ENCODE measurements around the gene MYLK. TPM values are rescaled to one million over a fixed set of nuclear protein-coding genes. Genes with fewer than 3 reads are reported as not detected.
"Not testable (repeated sequence)": the region's sequence is repeated elsewhere in the genome, so short reads cannot be mapped to it uniquely, and the experiment has no call there.

MYLK gene
- total RNA-seq, 1 experiment from 2014 or later: 23.0 TPM

DNA sequence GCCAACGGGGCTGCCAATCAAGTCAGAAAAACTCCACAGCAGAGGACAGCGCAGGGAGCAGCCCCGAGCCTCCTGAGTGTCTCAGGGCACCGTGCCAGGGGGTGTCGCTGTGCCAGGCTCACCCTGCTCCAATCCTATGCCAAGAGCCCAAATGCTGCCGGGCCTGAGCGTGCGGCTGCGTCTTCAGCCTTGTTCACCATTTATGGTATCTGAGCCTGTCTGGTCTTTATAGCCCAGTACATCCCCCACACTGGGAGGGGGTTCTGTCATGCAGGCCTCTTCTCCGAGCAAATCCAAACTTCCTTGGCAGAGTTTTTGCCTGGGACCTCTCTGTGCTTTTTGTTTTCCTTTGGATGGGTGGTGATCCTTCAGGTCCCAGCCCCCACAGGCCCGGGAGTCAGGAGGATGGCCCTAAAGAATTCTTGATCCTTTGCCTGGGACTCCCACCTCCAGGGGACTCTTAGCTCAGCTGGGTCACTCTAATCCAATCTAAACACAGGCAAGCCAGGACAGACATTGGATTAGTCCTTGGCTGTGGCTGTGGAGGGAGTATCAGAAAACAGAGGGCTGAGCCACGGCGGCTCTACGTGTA, 164.2 kb downstream of the MYLK start:
- ChIA-PET CTCF (no interaction called here), POLR2A (no interaction called here)
- H3K4me3 Mint-ChIP-seq (ENCODE audit: unreplicated experiment): no peak overlapping the region
- H3K9me3 Mint-ChIP-seq (ENCODE audit: unreplicated experiment): no peaks in the 10 kb centered on the region
- Histone ChIP-seq H3K27me3 (replicated peaks; ENCODE audit: control insufficient read depth, insufficient read depth, low read length) (no peaks in the 10 kb centered on the region), H3K36me3 (ENCODE audit: control insufficient read depth, insufficient read depth, low read length) (no peaks in the 10 kb centered on the region), H3K4me1 (no peaks in the 10 kb centered on the region), H3K4me3 (ENCODE audit: low read depth, low read length) (no peak overlapping the region), H3K9me3 (no peaks in the 10 kb centered on the region)
- H3K27ac Mint-ChIP-seq (ENCODE audit: unreplicated experiment): no peak overlapping the region
- intact Hi-C loops (cut with micrococcal nuclease; ENCODE audit: unreplicated experiment): loop anchor here (1.0 kb wide), 1 partner anchor 68 kb away; no protein-coding TSS in a partner anchor
- no TSS peak for BruUV-seq (replicated peaks)
- H3K36me3 Mint-ChIP-seq (ENCODE audit: insufficient read depth, unreplicated experiment): no peaks in the 10 kb centered on the region
- no peaks in the 10 kb centered on the region for H3K4me1 Mint-ChIP-seq (ENCODE audit: low read depth, unreplicated experiment)
- TF ChIP-seq, protein P1, sequence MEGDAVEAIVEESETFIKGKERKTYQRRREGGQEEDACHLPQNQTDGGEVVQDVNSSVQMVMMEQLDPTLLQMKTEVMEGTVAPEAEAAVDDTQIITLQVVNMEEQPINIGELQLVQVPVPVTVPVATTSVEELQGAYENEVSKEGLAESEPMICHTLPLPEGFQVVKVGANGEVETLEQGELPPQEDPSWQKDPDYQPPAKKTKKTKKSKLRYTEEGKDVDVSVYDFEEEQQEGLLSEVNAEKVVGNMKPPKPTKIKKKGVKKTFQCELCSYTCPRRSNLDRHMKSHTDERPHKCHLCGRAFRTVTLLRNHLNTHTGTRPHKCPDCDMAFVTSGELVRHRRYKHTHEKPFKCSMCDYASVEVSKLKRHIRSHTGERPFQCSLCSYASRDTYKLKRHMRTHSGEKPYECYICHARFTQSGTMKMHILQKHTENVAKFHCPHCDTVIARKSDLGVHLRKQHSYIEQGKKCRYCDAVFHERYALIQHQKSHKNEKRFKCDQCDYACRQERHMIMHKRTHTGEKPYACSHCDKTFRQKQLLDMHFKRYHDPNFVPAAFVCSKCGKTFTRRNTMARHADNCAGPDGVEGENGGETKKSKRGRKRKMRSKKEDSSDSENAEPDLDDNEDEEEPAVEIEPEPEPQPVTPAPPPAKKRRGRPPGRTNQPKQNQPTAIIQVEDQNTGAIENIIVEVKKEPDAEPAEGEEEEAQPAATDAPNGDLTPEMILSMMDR (IDR thresholded peaks at IDR 0.05; ENCODE audit: insufficient read depth in 1 of 2, low read depth in 1 of 2, low read length in 1 of 2, severe bottlenecking in 1 of 2, unreplicated experiment in 1 of 2): no peak
- DNase-seq: no peak
- H3K27me3 Mint-ChIP-seq (ENCODE audit: insufficient read depth, unreplicated experiment): no peaks in the 10 kb centered on the region

DNA sequence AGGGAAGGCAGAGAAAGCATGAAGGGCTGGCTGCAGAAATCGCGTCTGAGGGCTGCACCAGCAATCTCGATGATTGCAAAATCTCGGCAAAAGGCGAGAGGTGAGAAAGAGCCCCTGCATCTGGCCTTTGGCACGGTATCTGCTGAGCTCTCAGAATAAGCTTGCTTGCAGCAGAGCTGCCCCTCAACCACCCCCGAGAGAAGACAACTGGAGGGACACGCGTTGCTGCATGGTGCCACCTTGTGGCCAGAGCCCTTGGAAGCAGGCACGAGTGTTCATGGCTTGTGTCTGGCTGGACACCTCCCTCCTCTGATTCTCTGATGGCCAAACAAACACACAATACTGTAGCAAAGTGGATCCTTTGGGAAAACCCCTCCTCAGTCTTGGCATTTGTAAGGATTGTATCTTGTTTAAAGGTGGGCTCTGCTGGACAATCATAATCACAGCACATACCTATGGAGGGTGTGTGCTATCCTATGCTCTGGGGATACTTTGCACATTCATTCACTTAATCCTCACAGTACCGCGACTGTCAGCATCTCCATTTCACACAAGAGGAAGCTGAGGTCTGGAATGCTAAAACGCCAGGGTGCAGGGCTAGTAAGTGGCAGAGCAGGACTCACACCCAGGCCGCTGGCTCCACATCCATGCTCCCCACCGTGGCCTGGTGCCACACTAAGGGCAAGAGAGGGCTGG, 164.9 kb downstream of the MYLK start:
- H3K4me3 Mint-ChIP-seq (ENCODE audit: unreplicated experiment); H3K9me3 ChIP-seq; H3K36me3 ChIP-seq (ENCODE audit: control insufficient read depth, insufficient read depth, low read length); H3K27me3 Mint-ChIP-seq (ENCODE audit: insufficient read depth, unreplicated experiment); H3K27ac Mint-ChIP-seq (ENCODE audit: unreplicated experiment); H3K4me1 Mint-ChIP-seq (ENCODE audit: low read depth, unreplicated experiment); H3K4me1 ChIP-seq; POLR2A ChIA-PET; H3K36me3 Mint-ChIP-seq (ENCODE audit: insufficient read depth, unreplicated experiment); H3K27me3 ChIP-seq (replicated peaks; ENCODE audit: control insufficient read depth, insufficient read depth, low read length); BruUV-seq (replicated peaks); H3K9me3 Mint-ChIP-seq (ENCODE audit: unreplicated experiment); H3K4me3 ChIP-seq (ENCODE audit: low read depth, low read length): not testable (repeated sequence)
- intact Hi-C loops (cut with micrococcal nuclease; ENCODE audit: unreplicated experiment): loop anchor here (1.0 kb wide), 1 partner anchor 67 kb away; no protein-coding TSS in a partner anchor
- peak; percentile 74 to 79 for DNase-seq
- TF ChIP-seq, protein P1 (IDR thresholded peaks at IDR 0.05; ENCODE audit: insufficient read depth in 1 of 2, low read depth in 1 of 2, low read length in 1 of 2, severe bottlenecking in 1 of 2, unreplicated experiment in 1 of 2): peak; percentile 54 to 84
- CTCF ChIA-PET: interaction anchor here (1.0 to 1.1 kb wide), 2 partner anchors 66 to 67 kb away, joined by 5 to 9 read pairs; no protein-coding TSS in a partner anchor

DNA sequence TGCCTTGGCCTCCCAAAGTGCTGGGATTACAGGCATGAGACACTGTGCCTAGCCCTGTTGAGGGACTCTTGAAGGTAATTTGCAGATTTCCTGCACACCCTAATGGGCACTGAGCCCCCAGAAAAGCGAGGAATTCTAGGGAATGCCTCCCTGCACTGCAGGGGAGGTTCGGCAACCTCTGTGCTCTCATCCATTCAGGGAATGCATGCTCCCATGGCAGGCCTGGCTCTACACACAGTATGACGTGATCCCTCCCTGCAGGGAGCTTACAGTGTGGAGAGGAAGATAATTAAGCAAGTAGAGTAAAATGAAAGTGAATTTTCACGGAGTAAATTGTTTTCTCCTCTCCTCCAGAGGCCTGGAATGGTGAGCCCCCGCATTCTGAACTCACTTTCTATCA, 166.0 kb downstream of the MYLK start:
- H3K4me3 Mint-ChIP-seq (ENCODE audit: unreplicated experiment): no peak overlapping the region

DNA sequence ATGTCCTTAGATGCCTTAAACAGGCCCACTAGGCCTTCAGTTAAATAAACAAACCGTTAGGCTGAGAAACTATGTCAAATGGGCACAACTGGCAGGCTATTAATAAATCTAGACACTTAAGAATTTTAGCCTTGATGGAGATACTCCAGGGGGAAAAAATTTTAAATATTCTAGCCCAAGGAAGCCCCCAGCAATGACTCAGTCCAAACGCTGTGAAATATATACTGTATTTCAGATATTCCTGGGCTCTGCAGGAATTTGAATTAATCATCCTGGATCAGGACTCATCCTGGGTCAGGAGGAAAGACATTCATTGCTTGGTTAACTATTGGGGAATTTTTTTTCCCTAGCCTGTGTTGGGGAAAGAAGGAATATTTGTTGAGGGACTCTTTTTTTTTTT, 166.7 kb downstream of the MYLK start:
- H3K4me1 ChIP-seq; DNase-seq; CTCF ChIA-PET; H3K36me3 Mint-ChIP-seq (ENCODE audit: insufficient read depth, unreplicated experiment); H3K4me1 Mint-ChIP-seq (ENCODE audit: low read depth, unreplicated experiment); H3K4me3 ChIP-seq (ENCODE audit: low read depth, low read length); BruUV-seq (replicated peaks); POLR2A ChIA-PET; H3K4me3 Mint-ChIP-seq (ENCODE audit: unreplicated experiment); H3K9me3 Mint-ChIP-seq (ENCODE audit: unreplicated experiment); H3K36me3 ChIP-seq (ENCODE audit: control insufficient read depth, insufficient read depth, low read length); H3K27me3 Mint-ChIP-seq (ENCODE audit: insufficient read depth, unreplicated experiment); H3K27me3 ChIP-seq (replicated peaks; ENCODE audit: control insufficient read depth, insufficient read depth, low read length); H3K9me3 ChIP-seq; H3K27ac Mint-ChIP-seq (ENCODE audit: unreplicated experiment); intact Hi-C loops (cut with micrococcal nuclease; ENCODE audit: unreplicated experiment): not testable (repeated sequence)

More for the DNA sequence above, 166.0 kb downstream of the MYLK start:
- Mint-ChIP-seq H3K27me3 (ENCODE audit: insufficient read depth, unreplicated experiment) (no peaks in the 10 kb centered on the region), H3K4me1 (ENCODE audit: low read depth, unreplicated experiment) (no peaks in the 10 kb centered on the region), H3K36me3 (ENCODE audit: insufficient read depth, unreplicated experiment) (no peaks in the 10 kb centered on the region), H3K27ac (ENCODE audit: unreplicated experiment) (no peak overlapping the region), H3K9me3 (ENCODE audit: unreplicated experiment) (no peaks in the 10 kb centered on the region)
- DNase-seq: no peak
- H3K4me3 ChIP-seq (ENCODE audit: low read depth, low read length): no peak overlapping the region
- H3K36me3 ChIP-seq (ENCODE audit: control insufficient read depth, insufficient read depth, low read length): no peaks in the 10 kb centered on the region
- ChIA-PET POLR2A (no interaction called here), CTCF (interaction anchor here (1.1 kb wide), 1 partner anchor 65 kb away, joined by 5 read pairs; no protein-coding TSS in a partner anchor)
- no peaks in the 10 kb centered on the region for H3K9me3 ChIP-seq
- TF ChIP-seq, protein P1 (IDR thresholded peaks at IDR 0.05; ENCODE audit: insufficient read depth in 1 of 2, low read depth in 1 of 2, low read length in 1 of 2, severe bottlenecking in 1 of 2, unreplicated experiment in 1 of 2): no peak
- H3K27me3 ChIP-seq (replicated peaks; ENCODE audit: control insufficient read depth, insufficient read depth, low read length): no peaks in the 10 kb centered on the region
- no peaks in the 10 kb centered on the region for H3K4me1 ChIP-seq
- BruUV-seq (replicated peaks): no TSS peak
- intact Hi-C loops (cut with micrococcal nuclease; ENCODE audit: unreplicated experiment): no loop called here

All from Caco-2 (cell line).